Endodermal cell (in vitro differentiated cells): ENCODE data around the gene C1orf21. TPM values are rescaled to one million over a fixed set of nuclear protein-coding genes. Genes with fewer than 3 reads are reported as not detected.

ENCODE experiments used
- DNase-seq: peaks from one replicate; pipeline ENCODE4 v3.0.0-alpha.2; 2017
- H3K27ac ChIP-seq: 2 replicates; pipeline ENCODE4 v1.5.1; 2013; ENCODE audit warnings: mild to moderate bottlenecking, low read depth, low read length, moderate library complexity
- H3K27me3 ChIP-seq: 2 replicates; pipeline ENCODE4 v1.6.1; 2013; ENCODE audit warnings: mild to moderate bottlenecking, low read length, moderate library complexity; ENCODE audit not compliant: insufficient read depth, control insufficient read depth, poor library complexity, severe bottlenecking
- H3K36me3 ChIP-seq: 2 replicates; pipeline ENCODE4 v1.7.0; 2013; ENCODE audit warnings: mild to moderate bottlenecking, low read length, moderate library complexity; ENCODE audit not compliant: control insufficient read depth, insufficient read depth
- H3K4me1 ChIP-seq: one replicate; pipeline ENCODE4 v1.7.0; 2013; ENCODE audit warnings: low read length; ENCODE audit not compliant: control insufficient read depth, insufficient read depth
- H3K4me3 ChIP-seq: 2 replicates; pipeline ENCODE4 v1.5.1; 2013; ENCODE audit warnings: mild to moderate bottlenecking, low read length, moderate library complexity
- H3K9ac ChIP-seq: 2 replicates; pipeline ENCODE4 v1.6.1; 2013; ENCODE audit warnings: mild to moderate bottlenecking, low read length, moderate library complexity; ENCODE audit not compliant: poor library complexity, severe bottlenecking; ENCODE audit errors: extremely low read depth
- H3K9me3 ChIP-seq: 2 replicates; pipeline ENCODE4 v1.6.1; 2013; ENCODE audit warnings: mild to moderate bottlenecking, low read length, moderate library complexity; ENCODE audit not compliant: control insufficient read depth
- H3K27ac Mint-ChIP-seq: 2 replicates; pipeline ENCODE4 v1.8.0; 2020; ENCODE audit warnings: mixed read lengths
- H3K27me3 Mint-ChIP-seq: 2 replicates; pipeline ENCODE4 v1.8.0; 2021; ENCODE audit warnings: mild to moderate bottlenecking, mixed read lengths; ENCODE audit not compliant: insufficient read depth
- H3K36me3 Mint-ChIP-seq: 2 replicates; pipeline ENCODE4 v1.8.0; 2020; ENCODE audit warnings: low read depth, mixed read lengths
- H3K4me1 Mint-ChIP-seq: 2 replicates; pipeline ENCODE4 v1.8.0; 2020; ENCODE audit warnings: mixed read lengths
- H3K4me3 Mint-ChIP-seq: 2 replicates; pipeline ENCODE4 v1.8.0; 2020; ENCODE audit warnings: mild to moderate bottlenecking, moderate library complexity, mixed read lengths
- H3K9me3 Mint-ChIP-seq: 2 replicates; pipeline ENCODE4 v1.8.0; 2020; ENCODE audit warnings: mild to moderate bottlenecking, mixed read lengths
- WGBS, 2 experiments: methylation state at CpG; one replicate each; pipeline versions ENCODE4 v1.1.5 to v1.1.7; 2013; ENCODE audit warnings: missing lambda C conversion rate in 2 of 2, mixed read lengths in 1 of 2; ENCODE audit not compliant: insufficient coverage in 1 of 2, insufficient read length in 1 of 2; 5-methylcytosine and 5-hydroxymethylcytosine counted together
- total RNA-seq, 2 donors: library from RNA; stranded (reverse); fragmentation: NEBNext Ultra II Directional in 1 of 2; extraction: Animal tissue kit (Norgen Biotek cat#: 25700) in 1 of 2; gene quantifications; 2 replicates in 1 of 2; 3 replicates in 1 of 2; pipeline ENCODE4 v1.2.1, GENCODE V29; 2021
- TF ChIP-seq, protein P1 (sequence below): fragments of 200-600 bp; sonication (generic); conservative IDR thresholded peaks from 2 replicates; pipeline ENCODE4 v1.5.0; 2021; ENCODE audit warnings: antibody characterized with exemption, mild to moderate bottlenecking

The C1orf21 gene
- total RNA-seq, 2 donors from 2014 or later: 9.1 to 10.2 TPM

DNA sequence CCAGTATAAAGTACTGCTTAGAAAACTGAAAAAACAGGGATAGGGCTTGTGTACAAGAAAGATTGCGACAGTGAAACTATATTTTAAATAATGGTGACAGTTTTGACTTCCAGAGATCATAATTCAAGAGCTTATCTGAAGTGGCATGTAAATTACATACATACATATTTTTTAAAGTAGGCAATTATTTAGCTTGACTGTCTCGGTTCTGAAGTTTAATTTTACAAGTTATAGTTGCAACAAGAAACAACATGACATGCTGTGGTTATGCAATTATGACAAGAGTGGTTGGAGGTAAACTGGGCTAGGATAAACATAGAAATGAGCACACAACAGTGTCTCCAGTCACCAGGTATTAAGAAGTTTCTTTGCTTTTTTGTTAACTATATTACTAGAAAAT, 4.1 kb downstream of the C1orf21 start:
- 98% methylated on average over 2 of the region's 2 CpGs; no CpG with 5 or more reads in 1 of the 2 experiments for WGBS, 2 experiments
- Mint-ChIP-seq H3K27ac (no peak overlapping the region), H3K36me3 (no peaks in the 10 kb centered on the region), H3K27me3 (peaks cover 74% of the 10 kb centered on the region), H3K9me3 (no peaks in the 10 kb centered on the region), H3K4me3 (no peak overlapping the region), H3K4me1 (peaks cover 11% of the 10 kb centered on the region)
- Histone ChIP-seq H3K36me3 (no peaks in the 10 kb centered on the region), H3K9me3 (no peaks in the 10 kb centered on the region), H3K9ac (no peak overlapping the region), H3K4me1 (no peaks in the 10 kb centered on the region), H3K4me3 (no peak overlapping the region), H3K27me3 (peaks cover 41% of the 10 kb centered on the region), H3K27ac (no peak overlapping the region)
- no peak for DNase-seq
- TF ChIP-seq, protein P1, sequence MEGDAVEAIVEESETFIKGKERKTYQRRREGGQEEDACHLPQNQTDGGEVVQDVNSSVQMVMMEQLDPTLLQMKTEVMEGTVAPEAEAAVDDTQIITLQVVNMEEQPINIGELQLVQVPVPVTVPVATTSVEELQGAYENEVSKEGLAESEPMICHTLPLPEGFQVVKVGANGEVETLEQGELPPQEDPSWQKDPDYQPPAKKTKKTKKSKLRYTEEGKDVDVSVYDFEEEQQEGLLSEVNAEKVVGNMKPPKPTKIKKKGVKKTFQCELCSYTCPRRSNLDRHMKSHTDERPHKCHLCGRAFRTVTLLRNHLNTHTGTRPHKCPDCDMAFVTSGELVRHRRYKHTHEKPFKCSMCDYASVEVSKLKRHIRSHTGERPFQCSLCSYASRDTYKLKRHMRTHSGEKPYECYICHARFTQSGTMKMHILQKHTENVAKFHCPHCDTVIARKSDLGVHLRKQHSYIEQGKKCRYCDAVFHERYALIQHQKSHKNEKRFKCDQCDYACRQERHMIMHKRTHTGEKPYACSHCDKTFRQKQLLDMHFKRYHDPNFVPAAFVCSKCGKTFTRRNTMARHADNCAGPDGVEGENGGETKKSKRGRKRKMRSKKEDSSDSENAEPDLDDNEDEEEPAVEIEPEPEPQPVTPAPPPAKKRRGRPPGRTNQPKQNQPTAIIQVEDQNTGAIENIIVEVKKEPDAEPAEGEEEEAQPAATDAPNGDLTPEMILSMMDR: no peak

DNA sequence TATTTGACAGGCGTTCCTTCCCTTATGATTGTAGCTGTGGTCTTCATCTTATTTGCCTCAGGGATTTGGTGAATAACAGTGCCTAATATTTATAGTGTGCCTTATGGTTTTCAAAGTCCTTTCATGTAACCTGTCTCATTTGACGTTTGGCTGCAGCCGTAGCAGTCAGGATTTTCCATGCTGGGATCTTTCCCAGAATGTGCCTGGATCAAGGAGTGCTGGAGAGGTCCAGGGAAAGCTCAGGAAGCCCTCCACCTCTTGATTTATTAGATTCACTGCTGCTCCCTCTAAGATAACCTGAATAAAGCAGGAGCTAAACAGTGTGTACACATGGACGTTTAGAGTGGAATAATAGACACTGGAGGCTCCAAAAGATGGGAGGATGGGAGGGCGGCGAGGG, 5.2 kb downstream of the C1orf21 start:
- TF ChIP-seq, protein P1: no peak
- Histone ChIP-seq H3K4me1 (no peaks in the 10 kb centered on the region), H3K9ac (no peak overlapping the region), H3K36me3 (no peaks in the 10 kb centered on the region), H3K4me3 (no peak overlapping the region), H3K27ac (no peak overlapping the region), H3K27me3 (peaks cover 49% of the 10 kb centered on the region), H3K9me3 (no peaks in the 10 kb centered on the region)
- WGBS, 2 experiments: 94 to 96% methylated on average over 5 to 6 of the region's 6 CpGs
- H3K4me1 Mint-ChIP-seq: peaks cover 10% of the 10 kb centered on the region
- H3K9me3 Mint-ChIP-seq: no peaks in the 10 kb centered on the region
- H3K4me3 Mint-ChIP-seq: no peak overlapping the region
- no peaks in the 10 kb centered on the region for H3K36me3 Mint-ChIP-seq
- no peak overlapping the region for H3K27ac Mint-ChIP-seq
- no peak for DNase-seq
- H3K27me3 Mint-ChIP-seq: peaks cover 81% of the 10 kb centered on the region

DNA sequence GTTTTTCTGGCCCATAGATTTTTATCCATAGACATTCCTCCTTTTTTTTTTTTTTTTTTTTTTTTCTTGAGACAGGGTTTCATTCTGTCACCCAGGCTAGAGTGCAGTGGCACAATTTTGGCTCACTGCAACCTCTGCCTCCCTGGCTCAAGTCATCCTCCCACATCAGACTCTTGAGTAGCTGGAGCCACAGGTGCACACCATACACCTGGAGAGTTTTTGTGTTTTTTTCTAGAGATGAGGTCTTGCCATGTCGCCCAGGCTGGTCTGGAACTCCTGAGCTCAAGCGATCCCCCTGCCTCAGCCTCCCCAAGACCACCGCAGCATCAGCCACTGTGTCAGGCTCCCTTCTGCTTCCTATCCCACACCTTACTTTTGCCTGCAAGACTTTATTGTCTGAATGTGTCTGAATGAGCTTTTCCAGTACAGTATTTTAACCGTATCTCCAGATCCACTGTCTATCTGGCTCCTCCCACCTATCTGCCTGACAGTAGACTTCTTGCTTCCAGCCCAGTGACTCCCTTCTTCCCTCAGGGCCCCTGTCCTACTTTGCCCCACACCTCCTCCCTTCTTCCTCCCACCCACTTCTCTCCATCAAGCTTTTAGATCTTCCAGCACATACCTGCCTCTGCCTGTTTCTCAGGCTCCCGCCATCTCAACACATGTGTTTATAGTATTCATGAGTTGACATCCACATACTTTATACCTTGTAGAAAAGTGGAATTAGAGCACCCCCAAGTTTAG, 6.1 kb downstream of the C1orf21 start:
- TF ChIP-seq, protein P1: no peak
- H3K36me3 ChIP-seq: no peaks in the 10 kb centered on the region
- H3K27me3 ChIP-seq: peaks cover 47% of the 10 kb centered on the region
- H3K4me3 ChIP-seq: no peak overlapping the region
- Mint-ChIP-seq H3K4me3 (no peak overlapping the region), H3K36me3 (no peaks in the 10 kb centered on the region), H3K4me1 (peaks cover 9% of the 10 kb centered on the region), H3K27me3 (peaks cover 84% of the 10 kb centered on the region), H3K9me3 (no peaks in the 10 kb centered on the region), H3K27ac (no peak overlapping the region)
- DNase-seq: no peak
- no peaks in the 10 kb centered on the region for H3K4me1 ChIP-seq
- no peaks in the 10 kb centered on the region for H3K9me3 ChIP-seq
- whole genome bisulfite sequencing, 2 experiments: 80 to 97% methylated on average over 1 to 5 of the region's 5 CpGs
- H3K9ac ChIP-seq: no peak overlapping the region
- no peak overlapping the region for H3K27ac ChIP-seq
